Endothelial cell (in vitro differentiated cells): Measurements from ENCODE around the gene MINK1. TPM values are rescaled to one million over a fixed set of nuclear protein-coding genes. Genes with fewer than 3 reads are reported as not detected.
"Not testable (repeated sequence)": the region's sequence is repeated elsewhere in the genome, so short reads cannot be mapped to it uniquely, and the experiment has no call there.

ENCODE experiments used
- DNase-seq: peaks from one replicate; pipeline ENCODE4 v3.0.0; 2021; ENCODE audit warnings: low spot score
- H3K27ac Mint-ChIP-seq: one replicate; pipeline ENCODE4 v1.8.0; 2021; ENCODE audit warnings: mixed read lengths, inconsistent platforms; ENCODE audit not compliant: unreplicated experiment
- H3K27me3 Mint-ChIP-seq: one replicate; pipeline ENCODE4 v1.8.0; 2021; ENCODE audit warnings: mild to moderate bottlenecking, moderate library complexity, mixed read lengths, inconsistent platforms; ENCODE audit not compliant: unreplicated experiment
- H3K36me3 Mint-ChIP-seq: one replicate; pipeline ENCODE4 v1.8.0; 2021; ENCODE audit warnings: mild to moderate bottlenecking, low read depth, mixed read lengths, inconsistent platforms; ENCODE audit not compliant: unreplicated experiment
- H3K4me1 Mint-ChIP-seq: one replicate; pipeline ENCODE4 v1.8.0; 2021; ENCODE audit warnings: mild to moderate bottlenecking, mixed read lengths, inconsistent platforms; ENCODE audit not compliant: unreplicated experiment
- H3K4me3 Mint-ChIP-seq: one replicate; pipeline ENCODE4 v1.8.0; 2021; ENCODE audit warnings: mild to moderate bottlenecking, mixed read lengths, inconsistent platforms; ENCODE audit not compliant: unreplicated experiment
- H3K9me3 Mint-ChIP-seq: one replicate; pipeline ENCODE4 v1.8.0; 2021; ENCODE audit warnings: mixed read lengths, inconsistent platforms; ENCODE audit not compliant: unreplicated experiment
- total RNA-seq: library from RNA; stranded (reverse); fragmentation: NEBNext Ultra II Directional; extraction: Animal tissue kit (Norgen Biotek cat#: 25700); gene quantifications from one replicate; pipeline ENCODE4 v1.2.1, GENCODE V29; 2021; ENCODE audit not compliant: unreplicated experiment
- TF ChIP-seq, protein P1 (sequence below): fragments of 200-600 bp; sonication (generic); IDR thresholded peaks from one replicate; pipeline ENCODE4 v1.5.0; 2021; ENCODE audit warnings: antibody characterized with exemption; ENCODE audit not compliant: unreplicated experiment

MINK1 gene
- total RNA-seq, 1 donor from 2014 or later = 176 TPM

DNA sequence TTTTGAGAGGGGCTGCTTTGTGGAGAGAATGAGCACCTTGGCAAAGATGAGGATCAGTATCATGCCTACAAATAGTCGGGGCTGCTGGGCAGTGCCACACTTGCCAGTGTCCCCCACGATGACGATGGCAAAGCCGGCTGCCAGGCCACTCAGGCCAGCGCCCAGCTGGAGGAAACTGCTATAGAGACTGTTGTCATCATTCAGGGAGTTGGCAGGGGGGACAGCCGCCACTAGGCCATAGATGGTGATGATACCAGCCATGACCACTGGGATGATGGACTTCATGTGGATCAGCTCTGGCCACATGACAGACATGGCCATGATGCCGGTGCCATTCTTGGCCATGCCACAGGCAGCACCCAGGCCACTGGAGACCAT, 23.8 kb downstream of the MINK1 start:
- Mint-ChIP-seq H3K4me3 (peak overlapping the region; percentile 24), H3K27me3 (peaks cover 13% of the 10 kb centered on the region), H3K9me3 (no peaks in the 10 kb centered on the region), H3K36me3 (peaks cover 14% of the 10 kb centered on the region), H3K27ac (peak overlapping the region; percentile 89), H3K4me1 (peaks cover 60% of the 10 kb centered on the region)
- DNase-seq = no peak
- TF ChIP-seq, protein P1, sequence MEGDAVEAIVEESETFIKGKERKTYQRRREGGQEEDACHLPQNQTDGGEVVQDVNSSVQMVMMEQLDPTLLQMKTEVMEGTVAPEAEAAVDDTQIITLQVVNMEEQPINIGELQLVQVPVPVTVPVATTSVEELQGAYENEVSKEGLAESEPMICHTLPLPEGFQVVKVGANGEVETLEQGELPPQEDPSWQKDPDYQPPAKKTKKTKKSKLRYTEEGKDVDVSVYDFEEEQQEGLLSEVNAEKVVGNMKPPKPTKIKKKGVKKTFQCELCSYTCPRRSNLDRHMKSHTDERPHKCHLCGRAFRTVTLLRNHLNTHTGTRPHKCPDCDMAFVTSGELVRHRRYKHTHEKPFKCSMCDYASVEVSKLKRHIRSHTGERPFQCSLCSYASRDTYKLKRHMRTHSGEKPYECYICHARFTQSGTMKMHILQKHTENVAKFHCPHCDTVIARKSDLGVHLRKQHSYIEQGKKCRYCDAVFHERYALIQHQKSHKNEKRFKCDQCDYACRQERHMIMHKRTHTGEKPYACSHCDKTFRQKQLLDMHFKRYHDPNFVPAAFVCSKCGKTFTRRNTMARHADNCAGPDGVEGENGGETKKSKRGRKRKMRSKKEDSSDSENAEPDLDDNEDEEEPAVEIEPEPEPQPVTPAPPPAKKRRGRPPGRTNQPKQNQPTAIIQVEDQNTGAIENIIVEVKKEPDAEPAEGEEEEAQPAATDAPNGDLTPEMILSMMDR = no peak

DNA sequence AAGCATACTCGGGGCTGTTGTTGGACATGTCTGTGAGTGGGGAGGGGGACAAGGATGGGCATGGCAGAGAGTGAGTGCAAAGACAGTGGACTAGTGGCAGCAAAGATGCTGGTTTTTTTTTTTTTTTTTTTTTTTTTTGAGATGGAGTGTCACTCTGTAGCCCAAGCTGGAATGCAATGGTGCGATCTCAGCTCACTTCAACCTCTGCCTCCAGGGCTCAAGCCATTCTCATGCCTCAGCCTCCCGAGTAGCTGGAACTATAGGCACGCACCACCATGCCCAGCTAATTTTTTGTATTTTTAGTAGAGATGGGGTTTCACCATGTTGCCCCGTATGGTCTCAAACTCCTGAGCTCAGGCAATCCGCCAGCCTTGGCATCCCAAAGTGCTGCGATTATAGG, 24.2 kb downstream of the MINK1 start:
- Mint-ChIP-seq H3K27ac (peak overlapping the region; percentile 99), H3K4me1 (peaks cover 58% of the 10 kb centered on the region), H3K27me3 (peaks cover 13% of the 10 kb centered on the region), H3K4me3 (peak overlapping the region; percentile 64), H3K36me3 (peaks cover 12% of the 10 kb centered on the region)
- DNase-seq, H3K9me3 Mint-ChIP-seq: not testable (repeated sequence)

DNA sequence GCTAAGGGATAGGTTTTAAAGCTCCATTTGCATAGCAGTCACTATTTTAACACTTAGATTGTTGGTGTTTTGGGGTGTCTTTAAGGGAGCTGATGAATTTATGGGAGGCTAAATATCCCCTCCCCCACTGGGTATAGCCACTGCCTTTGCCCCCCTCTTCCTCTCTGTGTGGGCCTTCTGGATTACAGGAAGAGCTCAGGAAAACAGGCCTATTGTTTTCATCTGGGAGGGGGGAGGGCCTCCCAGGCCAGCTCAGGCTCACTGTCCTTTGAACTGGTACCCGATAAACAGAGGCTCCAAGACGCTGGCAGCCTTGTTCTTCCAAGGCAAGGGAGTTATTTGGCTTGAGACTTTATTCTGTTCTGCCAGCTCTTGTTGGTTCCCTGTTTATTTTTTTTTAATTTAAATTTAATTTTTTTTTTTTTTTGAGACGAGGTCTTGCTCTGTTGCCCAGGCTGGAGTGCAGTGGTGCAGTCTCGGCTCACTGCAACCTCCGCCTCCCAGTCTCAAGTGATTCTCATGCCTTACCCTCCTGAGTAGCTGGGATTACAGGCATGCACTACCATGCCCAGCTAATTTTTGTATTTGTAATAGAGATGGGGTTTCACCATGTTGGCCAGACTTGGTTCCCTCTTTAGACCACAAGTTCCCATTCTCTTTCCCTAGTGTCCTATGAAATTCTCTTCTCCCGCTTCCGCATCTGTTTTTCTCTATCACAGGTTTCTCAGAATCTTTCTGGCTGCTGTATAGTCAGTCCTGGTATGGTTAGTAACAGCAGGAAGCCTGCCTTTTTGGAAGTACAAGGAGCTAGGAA, 25.1 kb downstream of the MINK1 start:
- DNase-seq = peak; percentile 49
- H3K4me3 Mint-ChIP-seq = peak overlapping the region; percentile 71
- H3K36me3 Mint-ChIP-seq = peaks cover 14% of the 10 kb centered on the region
- H3K9me3 Mint-ChIP-seq = no peaks in the 10 kb centered on the region
- H3K4me1 Mint-ChIP-seq = peaks cover 62% of the 10 kb centered on the region
- TF ChIP-seq, protein P1 = no peak
- H3K27ac Mint-ChIP-seq = peak overlapping the region; percentile 99
- H3K27me3 Mint-ChIP-seq = peaks cover 13% of the 10 kb centered on the region

DNA sequence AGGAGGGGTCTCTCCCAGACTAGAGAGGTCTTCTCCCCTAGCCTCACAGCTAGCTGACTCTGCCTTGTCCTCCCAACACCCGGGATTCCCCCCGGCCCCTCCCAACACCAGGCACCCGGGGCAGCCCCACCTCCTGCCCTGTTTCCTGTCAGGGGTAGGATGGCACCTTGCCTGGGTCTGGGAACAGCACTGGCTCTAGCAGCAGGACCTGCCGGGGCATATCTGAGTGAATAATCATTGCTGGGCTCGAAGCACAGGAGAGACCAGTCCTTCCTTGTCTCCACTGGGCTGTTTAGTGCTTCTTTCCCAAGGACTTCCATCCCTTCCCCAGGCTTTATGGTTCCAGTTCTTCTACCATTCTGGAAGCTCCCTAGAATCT, 25.7 kb downstream of the MINK1 start:
- peak overlapping the region; percentile 98 for H3K27ac Mint-ChIP-seq
- H3K9me3 Mint-ChIP-seq = no peaks in the 10 kb centered on the region
- H3K36me3 Mint-ChIP-seq = peaks cover 17% of the 10 kb centered on the region
- peaks cover 64% of the 10 kb centered on the region for H3K4me1 Mint-ChIP-seq
- H3K4me3 Mint-ChIP-seq = peak overlapping the region; percentile 69
- peaks cover 13% of the 10 kb centered on the region for H3K27me3 Mint-ChIP-seq
- no peak for DNase-seq
- TF ChIP-seq, protein P1 = no peak

DNA sequence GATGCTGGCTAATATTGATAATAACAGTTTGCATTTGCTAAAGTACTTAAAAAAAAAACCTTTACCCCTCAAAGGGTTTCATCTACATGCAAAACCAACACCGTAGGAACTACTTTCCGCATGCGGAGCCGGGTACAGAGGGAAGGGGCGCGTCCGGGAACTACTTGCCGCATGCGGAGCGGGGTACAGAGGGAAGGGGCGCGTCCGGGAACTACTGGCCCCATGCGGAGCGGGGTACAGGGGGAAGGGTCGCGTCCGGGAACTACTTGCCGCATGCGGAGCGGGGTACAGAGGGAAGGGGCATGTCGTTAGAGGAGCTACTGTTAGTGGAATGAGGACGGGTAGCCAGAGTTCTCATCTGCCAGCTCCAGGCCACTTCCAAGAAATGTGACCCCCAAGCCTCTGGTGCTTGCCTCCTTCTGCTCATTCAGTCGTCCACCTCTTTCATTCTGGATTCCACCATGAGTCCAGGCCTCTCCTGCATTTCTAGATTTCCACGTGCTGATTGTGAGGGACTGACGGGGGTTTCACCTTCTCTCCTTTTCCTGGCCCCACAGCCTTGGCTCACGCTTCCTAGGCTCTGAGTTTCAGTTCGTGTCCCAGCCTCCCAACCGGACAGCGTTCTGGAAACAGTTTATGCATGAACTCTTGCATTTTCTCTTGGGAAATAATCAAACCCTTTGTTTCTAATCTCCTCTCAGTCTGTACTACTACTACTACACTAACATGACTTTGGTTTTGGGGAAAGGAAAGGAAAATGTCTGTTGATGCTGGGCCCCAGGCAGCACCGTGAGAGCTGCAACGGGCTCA, 26.9 kb downstream of the MINK1 start:
- H3K27ac Mint-ChIP-seq = peak overlapping the region; percentile 85

More for the DNA sequence above, 26.9 kb downstream of the MINK1 start:
- Mint-ChIP-seq H3K9me3 (no peaks in the 10 kb centered on the region), H3K36me3 (peaks cover 17% of the 10 kb centered on the region), H3K4me3 (peak overlapping the region; percentile 88), H3K4me1 (peaks cover 56% of the 10 kb centered on the region), H3K27me3 (peaks cover 11% of the 10 kb centered on the region)
- TF ChIP-seq, protein P1 = no peak
- DNase-seq = no peak
